Mesenchymal stem cell (in vitro differentiated cells and primary cell): ENCODE data around the gene PRICKLE1.
A peak's percentile ranks its signal among the peaks of the same experiment; 100 is the strongest.

ENCODE experiments used
- DNase-seq: peaks from one replicate; pipeline ENCODE4 v3.0.0-alpha.2; 2013
- H2AFZ ChIP-seq: one replicate; pipeline ENCODE4 v1.6.1; 2013; ENCODE audit warnings: low read depth, mild to moderate bottlenecking, control low read depth, inconsistent platforms, low read length, moderate library complexity
- H2AK5ac ChIP-seq: 2 replicates; pipeline ENCODE4 v1.6.1; 2013; ENCODE audit warnings: low read length, moderate library complexity, mild to moderate bottlenecking, inconsistent platforms; ENCODE audit not compliant: severe bottlenecking
- H2BK120ac ChIP-seq: one replicate; pipeline ENCODE4 v1.6.1; 2013; ENCODE audit warnings: low read depth, mild to moderate bottlenecking, inconsistent platforms, low read length, moderate library complexity
- H2BK12ac ChIP-seq, 2 experiments: one replicate each; pipeline ENCODE4 v1.6.1; 2013; ENCODE audit warnings: inconsistent platforms in 2 of 2, low read length in 2 of 2, mild to moderate bottlenecking in 2 of 2, moderate library complexity in 2 of 2, control low read depth in 1 of 2
- H2BK15ac ChIP-seq: one replicate; pipeline ENCODE4 v1.6.1; 2013; ENCODE audit warnings: mild to moderate bottlenecking, low read depth, inconsistent platforms; ENCODE audit not compliant: poor library complexity, severe bottlenecking
- H2BK5ac ChIP-seq: 2 replicates; pipeline ENCODE4 v1.6.1; 2013; ENCODE audit warnings: low read depth, mild to moderate bottlenecking, low read length, control low read depth, inconsistent platforms; ENCODE audit not compliant: poor library complexity, severe bottlenecking
- H3K14ac ChIP-seq, 2 experiments: one replicate each; pipeline ENCODE4 v1.6.1; 2013; ENCODE audit warnings: inconsistent platforms in 2 of 2, low read length in 2 of 2, control low read depth in 1 of 2, mild to moderate bottlenecking in 1 of 2, moderate library complexity in 1 of 2
- H3K18ac ChIP-seq, 2 experiments: one replicate each; pipeline ENCODE4 v1.6.1; 2013; ENCODE audit warnings: inconsistent platforms in 2 of 2, low read length in 2 of 2, control low read depth in 1 of 2, low read depth in 1 of 2, mild to moderate bottlenecking in 1 of 2
- H3K23ac ChIP-seq, 2 experiments: one replicate each; pipeline ENCODE4 v1.6.1; 2013; ENCODE audit warnings: inconsistent platforms in 2 of 2, low read length in 2 of 2, mild to moderate bottlenecking in 2 of 2, moderate library complexity in 2 of 2, control low read depth in 1 of 2
- H3K27ac ChIP-seq: 2 replicates; pipeline ENCODE4 v1.5.1; 2013; ENCODE audit warnings: mild to moderate bottlenecking, moderate library complexity, low read length, control low read depth, inconsistent platforms; ENCODE audit not compliant: poor library complexity, severe bottlenecking
- H3K27me3 ChIP-seq, 2 experiments: 2 replicates each; pipeline versions ENCODE4 v1.6.1 to v1.7.0; 2013; ENCODE audit warnings: low read length in 2 of 2, mild to moderate bottlenecking in 2 of 2, moderate library complexity in 2 of 2, control low read depth in 1 of 2, inconsistent platforms in 1 of 2; ENCODE audit not compliant: control insufficient read depth in 1 of 2, insufficient read depth in 1 of 2
- H3K36me3 ChIP-seq, 2 experiments: 2 replicates each; pipeline versions ENCODE4 v1.6.1 to v1.7.0; 2013; ENCODE audit warnings: low read length in 2 of 2, control low read depth in 1 of 2, inconsistent platforms in 1 of 2, low read depth in 1 of 2, mild to moderate bottlenecking in 1 of 2; ENCODE audit not compliant: insufficient read depth in 2 of 2, control insufficient read depth in 1 of 2
- H3K4ac ChIP-seq, 2 experiments: one replicate each; pipeline ENCODE4 v1.6.1; 2013; ENCODE audit warnings: inconsistent platforms in 2 of 2, low read length in 2 of 2, mild to moderate bottlenecking in 2 of 2, moderate library complexity in 2 of 2, control low read depth in 1 of 2, low read depth in 1 of 2
- H3K4me1 ChIP-seq: 2 replicates; pipeline ENCODE4 v1.6.1; 2013; ENCODE audit warnings: low read depth, low read length, control low read depth; ENCODE audit not compliant: control insufficient read depth, insufficient read depth
- H3K4me2 ChIP-seq: 2 replicates; pipeline ENCODE4 v1.6.1; 2013; ENCODE audit warnings: low read length, mild to moderate bottlenecking, inconsistent platforms; ENCODE audit not compliant: poor library complexity, severe bottlenecking
- H3K4me3 ChIP-seq, 2 experiments: 2 replicates each; pipeline versions ENCODE4 v1.5.1 to v1.7.0; 2013; ENCODE audit warnings: low read length in 2 of 2, mild to moderate bottlenecking in 2 of 2, control low read depth in 1 of 2, low read depth in 1 of 2; ENCODE audit not compliant: insufficient read depth in 1 of 2
- H3K79me1 ChIP-seq: replicated peaks from 2 replicates; pipeline ENCODE4 v1.6.1; 2013; ENCODE audit warnings: mild to moderate bottlenecking, control low read depth, low read length, inconsistent platforms; ENCODE audit not compliant: poor library complexity, severe bottlenecking
- H3K9ac ChIP-seq: 2 replicates; pipeline ENCODE4 v1.7.0; 2013; ENCODE audit warnings: mild to moderate bottlenecking, low read length, moderate library complexity
- H3K9me3 ChIP-seq: 2 replicates; pipeline ENCODE4 v1.7.0; 2013; ENCODE audit warnings: mild to moderate bottlenecking, low read length; ENCODE audit not compliant: control insufficient read depth
- H4K8ac ChIP-seq: one replicate; pipeline ENCODE4 v1.6.1; 2013; ENCODE audit warnings: inconsistent platforms, mild to moderate bottlenecking, low read length, moderate library complexity
- H4K91ac ChIP-seq: one replicate; pipeline ENCODE4 v1.6.1; 2013; ENCODE audit warnings: mild to moderate bottlenecking, low read length, inconsistent platforms
- WGBS: methylation state at CpG from one replicate; pipeline ENCODE4 v1.1.7; 2013; ENCODE audit warnings: mixed read lengths; 5-methylcytosine and 5-hydroxymethylcytosine counted together

PRICKLE1 gene

GRCh38 chr12:42474391-42474790 lies 115.2 kb downstream of the PRICKLE1 start:
- Histone ChIP-seq H3K4me3 (no peak overlapping the region), H2BK5ac (no peak overlapping the region), H3K27ac (peak overlapping the region; percentile 45), H3K4ac (no peak overlapping the region), H3K9ac (no peak overlapping the region), H2BK15ac (no peak overlapping the region), H3K79me1 (no peaks in the 10 kb centered on the region), H3K23ac (no peak overlapping the region), H3K18ac (no peak overlapping the region), H2AFZ (no peak overlapping the region), H3K4me1 (peaks cover 12% of the 10 kb centered on the region), H3K27me3 (no peaks in the 10 kb centered on the region), H4K91ac (no peak overlapping the region), H3K14ac (no peak overlapping the region), H3K9me3 (no peaks in the 10 kb centered on the region), H3K36me3 (peaks cover under 1 to 27% of the 10 kb centered on the region in 2 experiments), H2AK5ac (no peak overlapping the region), H3K4me2 (no peak overlapping the region), H2BK12ac (no peak overlapping the region), H4K8ac (no peak overlapping the region), H2BK120ac (no peak overlapping the region)
- WGBS, result no CpG with 5 or more reads among the region's 2 CpGs
- DNase-seq, result peak; percentile 6

- peaks cover 15% of the 10 kb centered on the region for H3K4me1 ChIP-seq
- 80% methylated on average over 1 of the region's 1 CpG for WGBS
- H3K14ac ChIP-seq, result no peak overlapping the region
- no peak overlapping the region for H3K23ac ChIP-seq
- no peak overlapping the region for H3K4me2 ChIP-seq
- H3K27me3 ChIP-seq, result no peaks in the 10 kb centered on the region
- no peak overlapping the region for H3K4me3 ChIP-seq
- no peak for DNase-seq
- H2BK120ac ChIP-seq, result no peak overlapping the region
- peak overlapping the region; percentile 74 for H3K27ac ChIP-seq
- H3K36me3 ChIP-seq, result peaks cover 5 to 35% of the 10 kb centered on the region in 2 experiments
- H3K9ac ChIP-seq, result peak overlapping the region; percentile 67
- H2BK15ac ChIP-seq, result no peak overlapping the region
- H3K79me1 ChIP-seq, result peaks cover 2% of the 10 kb centered on the region
- H2BK5ac ChIP-seq, result no peak overlapping the region
- no peak overlapping the region for H2AFZ ChIP-seq
- H3K9me3 ChIP-seq, result no peaks in the 10 kb centered on the region
- no peak overlapping the region for H2BK12ac ChIP-seq
- H4K91ac ChIP-seq, result no peak overlapping the region
- H4K8ac ChIP-seq, result no peak overlapping the region
- no peak overlapping the region for H3K4ac ChIP-seq
- no peak overlapping the region for H3K18ac ChIP-seq
- H2AK5ac ChIP-seq, result no peak overlapping the region
Measured at GRCh38 chr12:42473561-42473960, 116.0 kb downstream of the PRICKLE1 start.

- peaks cover 2% of the 10 kb centered on the region for H3K79me1 ChIP-seq
- H3K27me3 ChIP-seq, result no peaks in the 10 kb centered on the region
- H3K23ac ChIP-seq, result no peak overlapping the region
- no peak overlapping the region for H2BK15ac ChIP-seq
- H3K4me2 ChIP-seq, result peak overlapping the region; percentile 31
- H2BK12ac ChIP-seq, result no peak overlapping the region
- peaks cover 17% of the 10 kb centered on the region for H3K4me1 ChIP-seq
- no peak overlapping the region for H2BK120ac ChIP-seq
- H4K91ac ChIP-seq, result no peak overlapping the region
- peak overlapping the region; percentile 86 for H2BK5ac ChIP-seq
- no peak overlapping the region for H4K8ac ChIP-seq
- H2AK5ac ChIP-seq, result no peak overlapping the region
- no peak overlapping the region for H3K14ac ChIP-seq
- H3K18ac ChIP-seq, result no peak overlapping the region
- H2AFZ ChIP-seq, result no peak overlapping the region
- H3K4me3 ChIP-seq, result no peak overlapping the region
- no peaks in the 10 kb centered on the region for H3K9me3 ChIP-seq
- WGBS, result 25% methylated on average over 1 of the region's 1 CpG
- peak overlapping the region; percentile 78 for H3K27ac ChIP-seq
- no peak overlapping the region for H3K4ac ChIP-seq
- peak overlapping the region; percentile 67 for H3K9ac ChIP-seq
- DNase-seq, result peak; percentile 26
- H3K36me3 ChIP-seq, result peaks cover 7 to 40% of the 10 kb centered on the region in 2 experiments
Measured at GRCh38 chr12:42473130-42473529, 116.4 kb downstream of the PRICKLE1 start.

- Histone ChIP-seq H2BK120ac (no peak overlapping the region), H3K27ac (peak overlapping the region; percentile 78), H3K79me1 (peaks cover 2% of the 10 kb centered on the region), H2AFZ (no peak overlapping the region), H2BK15ac (no peak overlapping the region), H3K9me3 (no peaks in the 10 kb centered on the region), H4K8ac (no peak overlapping the region), H3K4me3 (no peak overlapping the region), H2BK5ac (no peak overlapping the region), H4K91ac (no peak overlapping the region), H3K14ac (no peak overlapping the region), H3K18ac (no peak overlapping the region), H3K9ac (peak overlapping the region; percentile 67), H2BK12ac (no peak overlapping the region), H2AK5ac (no peak overlapping the region), H3K36me3 (peaks cover 9 to 47% of the 10 kb centered on the region in 2 experiments), H3K4me2 (no peak overlapping the region), H3K4me1 (peaks cover 17% of the 10 kb centered on the region), H3K4ac (no peak overlapping the region), H3K23ac (no peak overlapping the region), H3K27me3 (no peaks in the 10 kb centered on the region)
- no peak for DNase-seq
- 91% methylated on average over 3 of the region's 3 CpGs for WGBS
Measured at GRCh38 chr12:42472376-42472775, 117.2 kb downstream of the PRICKLE1 start.
